ENCODE results near the gene TYK2.
"Not testable (repeated sequence)": the region's sequence is repeated elsewhere in the genome, so short reads cannot be mapped to it uniquely, and the experiment has no call there.

The TYK2 gene

GRCh38 chr19:10368101-10368803 is 12.1 kb downstream of the TYK2 start:
- DNase-seq: no peak

GRCh38 chr19:10366950-10367512 is 13.3 kb downstream of the TYK2 start:
- not testable (repeated sequence) for DNase-seq

- DNase-seq: no peak
Observed at GRCh38 chr19:10365518-10365917, 14.9 kb downstream of the TYK2 start.

GRCh38 chr19:10364644-10365043 is 15.7 kb downstream of the TYK2 start:
- no peak for DNase-seq

- DNase-seq: no peak
Observed at GRCh38 chr19:10363789-10364281, 16.5 kb downstream of the TYK2 start.

- DNase-seq: no peak
Observed at GRCh38 chr19:10362259-10362658, 18.1 kb downstream of the TYK2 start.

GRCh38 chr19:10361569-10362011 is 18.8 kb downstream of the TYK2 start:
- DNase-seq: no peak

- no peak for DNase-seq
Observed at GRCh38 chr19:10356431-10356830, 23.9 kb downstream of the TYK2 start.

GRCh38 chr19:10353793-10354391 is 26.5 kb downstream of the TYK2 start:
- DNase-seq: no peak

- DNase-seq: no peak
Observed at GRCh38 chr19:10352764-10353671, 27.4 kb downstream of the TYK2 start.

GRCh38 chr19:10346509-10346908 is 33.9 kb downstream of the TYK2 start:
- DNase-seq: no peak

- no peak for DNase-seq
Observed at GRCh38 chr19:10344780-10345179, 35.6 kb downstream of the TYK2 start.

- no peak for DNase-seq
Observed at GRCh38 chr19:10343495-10343894, 36.9 kb downstream of the TYK2 start.

GRCh38 chr19:10339977-10340376 is 40.4 kb downstream of the TYK2 start:
- no peak for DNase-seq

- no peak for DNase-seq
Observed at GRCh38 chr19:10339380-10339960, 40.9 kb downstream of the TYK2 start, which contains the start of gene ICAM3. Gene ICAM3, minus strand, starts transcription at chr19:10339624. Its CDS starts 10 bp downstream, at chr19:10339614.

GRCh38 chr19:10338940-10339339 is 41.4 kb downstream of the TYK2 start:
- DNase-seq: no peak

GRCh38 chr19:10336725-10337124 is 43.6 kb downstream of the TYK2 start:
- not testable (repeated sequence) for DNase-seq

- DNase-seq: no peak
Observed at GRCh38 chr19:10335352-10335985, 44.9 kb downstream of the TYK2 start.

GRCh38 chr19:10334588-10335351 is 45.6 kb downstream of the TYK2 start:
- DNase-seq: peak; percentile 81

- no peak for DNase-seq
Observed at GRCh38 chr19:10333758-10334587, 46.4 kb downstream of the TYK2 start.

Measured in amniotic stem cell (primary cell).